Type B pancreatic cell (in vitro differentiated cells): Measurements from ENCODE around the gene ZNF506. TPM values are rescaled to one million over a fixed set of nuclear protein-coding genes. Genes with fewer than 3 reads are reported as not detected.
A peak's percentile ranks its signal among the peaks of the same experiment; 100 is the strongest.
"Not testable (repeated sequence)": the region's sequence is repeated elsewhere in the genome, so short reads cannot be mapped to it uniquely, and the experiment has no call there.

Source experiments
- DNase-seq: peaks from one replicate; pipeline ENCODE4 v3.0.0; 2021; ENCODE audit warnings: mixed read lengths; ENCODE audit not compliant: unreplicated experiment; ENCODE audit errors: extremely low spot score
- H3K27ac Mint-ChIP-seq: 2 replicates; pipeline ENCODE4 v1.8.0; 2021; ENCODE audit warnings: mild to moderate bottlenecking, mixed read lengths
- H3K27me3 Mint-ChIP-seq: 2 replicates; pipeline ENCODE4 v1.8.0; 2021; ENCODE audit warnings: mixed read lengths
- H3K36me3 Mint-ChIP-seq: 2 replicates; pipeline ENCODE4 v1.8.0; 2021; ENCODE audit warnings: mixed read lengths
- H3K4me1 Mint-ChIP-seq: one replicate; pipeline ENCODE4 v1.8.0; 2021; ENCODE audit warnings: mixed read lengths; ENCODE audit not compliant: unreplicated experiment
- H3K4me3 Mint-ChIP-seq: 2 replicates; pipeline ENCODE4 v1.8.0; 2021; ENCODE audit warnings: mild to moderate bottlenecking, mixed read lengths
- H3K9me3 Mint-ChIP-seq: 2 replicates; pipeline ENCODE4 v1.8.0; 2021; ENCODE audit warnings: mixed read lengths
- CTCF ChIP-seq: fragments of 200-600 bp; sonication (generic); conservative IDR thresholded peaks from 2 replicates; pipeline ENCODE4 v1.5.0; 2021; ENCODE audit warnings: antibody characterized with exemption, mild to moderate bottlenecking
- long read RNA-seq: library from polyadenylated mRNA; unstranded; transcript quantifications from one replicate; pipeline ENCODE4 v2.0.0, GENCODE V29; 2020
- total RNA-seq: library from RNA; stranded (reverse); gene quantifications from 2 replicates; pipeline ENCODE4 v1.2.1, GENCODE V29; 2021; ENCODE audit warnings: low replicate concordance

Gene ZNF506
- total RNA-seq, result 11.8 and 15.5 TPM in 2 replicates
- long read RNA-seq, transcript ZNF506-203 (4 exons, 1,424 nt), result major isoform, 7 of 12 reads
- long read RNA-seq, partial matches to known transcripts, result 0 of 12 reads
- long read RNA-seq, other reads (novel, unspliced or antisense), result 3 of 12 reads

- Mint-ChIP-seq H3K36me3 (peaks cover 24% of the 10 kb centered on the region), H3K9me3 (peaks cover 10% of the 10 kb centered on the region), H3K4me1 (no peaks in the 10 kb centered on the region), H3K27me3 (no peaks in the 10 kb centered on the region), H3K4me3 (peak within 1 kb of the TSS; percentile 96), H3K27ac (peak within 1 kb of the TSS; percentile 97)
- DNase-seq, result peak; percentile 83
- no peak for TF ChIP-seq CTCF
Measured at GRCh38 chr19:19821366-19821951, at the start of gene ZNF506. ZNF506 (minus strand) TSS chr19:19821750; CDS start chr19:19821603, 147 bp downstream.

DNA sequence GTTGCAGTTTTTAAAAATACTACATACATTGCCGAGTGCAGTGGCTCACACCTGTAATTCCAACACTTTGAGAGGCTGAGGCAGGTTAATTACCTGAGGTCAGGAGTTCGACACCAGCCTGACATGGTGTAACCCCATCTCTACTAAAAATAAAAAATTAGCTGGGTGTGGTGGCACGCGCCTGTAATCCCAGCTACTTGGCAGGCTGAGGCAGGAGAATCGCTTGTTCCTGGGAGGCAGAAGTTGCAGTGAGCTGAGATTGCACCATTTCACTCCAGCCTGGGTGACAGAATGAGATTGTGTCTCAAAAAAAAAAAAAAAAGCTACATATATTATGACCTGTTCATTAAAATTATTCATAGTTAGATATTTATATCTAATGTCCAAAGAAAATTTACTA, 48.5 kb upstream of the ZNF506 start:
- not testable (repeated sequence) for H3K4me1 Mint-ChIP-seq, H3K27me3 Mint-ChIP-seq, DNase-seq, H3K4me3 Mint-ChIP-seq, H3K27ac Mint-ChIP-seq
- H3K36me3 Mint-ChIP-seq, result peaks cover 62% of the 10 kb centered on the region
- H3K9me3 Mint-ChIP-seq, result peaks cover 12% of the 10 kb centered on the region

DNA sequence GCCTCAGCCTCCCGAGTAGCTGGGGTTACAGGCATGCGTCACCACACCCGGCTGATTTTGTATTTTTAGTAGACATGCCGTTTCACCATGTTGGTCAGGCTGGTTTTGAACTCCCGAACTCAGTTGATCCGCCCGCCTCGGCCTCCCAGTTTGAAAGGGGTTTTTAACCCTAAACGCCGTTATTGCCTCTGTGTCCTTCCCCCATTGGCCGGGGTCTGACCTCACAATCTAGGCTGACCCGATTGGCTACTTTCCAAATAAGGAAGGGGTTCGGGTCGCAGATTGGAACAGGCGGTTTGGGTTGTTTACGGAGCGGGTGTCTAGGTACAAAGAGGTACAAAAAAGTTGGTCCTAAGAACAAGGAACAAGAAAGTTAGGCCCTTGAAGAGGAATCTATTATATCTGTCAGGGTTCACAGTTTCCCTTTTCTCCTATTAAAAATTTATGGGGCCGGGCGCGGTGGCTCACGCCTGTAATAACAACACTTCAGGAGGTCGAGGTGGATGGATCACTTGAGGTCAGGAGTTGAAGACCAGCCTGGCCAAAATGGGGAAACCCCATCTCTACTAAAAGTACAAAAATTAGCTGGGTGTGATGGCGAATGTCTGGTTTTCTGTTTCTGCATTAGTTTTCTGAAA, 45.2 kb upstream of the ZNF506 start:
- DNase-seq, result no peak
- peak overlapping the region; percentile 100 for H3K27ac Mint-ChIP-seq
- H3K27me3 Mint-ChIP-seq, result no peaks in the 10 kb centered on the region
- no peak for TF ChIP-seq CTCF
- H3K9me3 Mint-ChIP-seq, result peaks cover 4% of the 10 kb centered on the region
- H3K4me3 Mint-ChIP-seq, result peak overlapping the region; percentile 100
- H3K36me3 Mint-ChIP-seq, result peaks cover 40% of the 10 kb centered on the region
- H3K4me1 Mint-ChIP-seq, result peaks cover 7% of the 10 kb centered on the region

DNA sequence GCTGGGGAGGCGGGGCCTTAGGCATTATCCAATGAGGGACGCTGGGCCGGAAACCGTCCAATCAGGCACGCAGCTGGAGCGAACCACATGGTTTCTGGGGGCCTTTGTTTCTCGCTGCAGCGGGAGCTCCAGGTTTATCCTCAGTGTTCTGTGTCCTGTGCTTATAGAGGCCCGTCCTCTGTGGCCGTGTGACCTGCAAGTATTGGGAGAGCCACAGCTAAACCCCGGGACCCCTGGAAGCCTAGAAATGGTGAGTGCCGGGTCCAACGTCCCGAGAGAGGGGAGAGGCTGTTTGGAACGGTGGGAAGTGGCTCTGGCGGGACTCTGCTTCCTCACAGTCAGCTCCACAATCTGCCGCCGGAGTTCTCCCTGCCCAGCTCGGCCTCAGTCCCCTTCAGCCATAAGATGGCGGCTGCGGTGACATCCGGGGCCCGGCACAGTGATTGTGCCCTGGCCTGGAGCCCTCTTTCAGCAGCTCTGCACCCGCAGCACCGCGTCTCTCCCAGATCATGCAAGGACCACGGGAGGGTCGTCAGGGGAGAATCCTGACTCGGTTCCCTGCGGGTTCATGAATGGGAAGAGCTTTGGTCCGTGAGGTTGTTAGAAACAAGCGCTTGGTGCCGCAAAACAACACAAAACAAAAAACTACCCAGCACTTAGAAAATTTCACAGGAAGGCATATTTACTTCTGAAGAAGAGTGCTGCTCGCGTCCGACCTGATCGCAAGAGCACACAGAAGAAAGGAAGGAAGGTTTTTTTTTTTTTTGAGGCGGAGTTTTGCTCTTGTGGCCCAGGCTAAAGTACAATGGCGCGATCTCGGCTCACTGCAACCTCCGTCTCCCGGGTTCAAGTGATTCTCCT, 44.4 kb upstream of the ZNF506 start, which contains the start of gene ZNF253:
TSS of gene ZNF253 (plus strand) at position 133 of the 861 bp plus-strand sequence. CDS start at position 248, 115 bp downstream.
- peaks cover 4% of the 10 kb centered on the region for H3K9me3 Mint-ChIP-seq

DNA sequence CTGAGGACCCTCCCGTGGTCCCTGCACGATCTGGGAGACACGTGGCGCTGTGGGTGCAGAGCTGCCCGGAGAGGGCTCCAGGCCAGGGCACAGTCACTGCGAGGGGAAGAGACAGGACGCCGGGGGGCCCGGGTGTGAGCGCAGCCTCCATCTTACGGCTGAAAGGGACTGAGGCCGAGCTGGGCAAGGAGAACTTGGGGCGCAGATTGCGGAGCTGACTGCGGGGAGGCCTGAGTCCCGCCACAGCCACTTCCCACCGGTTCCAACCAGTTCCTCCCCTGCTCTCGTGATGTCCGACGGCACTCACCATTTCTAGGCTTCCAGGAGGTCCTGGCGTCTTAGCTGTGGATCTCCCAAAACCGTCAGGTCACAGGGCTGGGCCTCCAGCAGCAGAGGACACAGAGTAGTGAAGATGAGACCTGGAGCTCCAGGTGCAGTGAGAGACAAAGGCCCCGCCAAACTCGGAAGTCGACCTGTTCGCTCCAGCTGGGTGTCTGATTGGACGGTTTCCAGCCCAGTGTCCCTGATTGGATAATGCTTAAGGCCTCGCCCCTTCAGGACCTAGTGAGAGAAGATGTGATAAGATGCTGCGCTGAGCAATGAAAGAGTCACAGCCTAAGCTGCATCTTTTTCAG, 39.3 kb upstream of the ZNF506 start:
- no peak for DNase-seq
- peak overlapping the region; percentile 73 for H3K4me3 Mint-ChIP-seq
- peaks cover 4% of the 10 kb centered on the region for H3K9me3 Mint-ChIP-seq
- H3K36me3 Mint-ChIP-seq, result peaks cover 8% of the 10 kb centered on the region
- no peaks in the 10 kb centered on the region for H3K4me1 Mint-ChIP-seq
- no peaks in the 10 kb centered on the region for H3K27me3 Mint-ChIP-seq
- peak overlapping the region; percentile 46 for H3K27ac Mint-ChIP-seq
- TF ChIP-seq CTCF, result no peak

More for the DNA sequence above, 44.4 kb upstream of the ZNF506 start, which contains the start of gene ZNF253:
- no peak for TF ChIP-seq CTCF
- Mint-ChIP-seq H3K4me1 (peaks cover 7% of the 10 kb centered on the region), H3K27me3 (no peaks in the 10 kb centered on the region), H3K27ac (peak within 1 kb of the TSS; percentile 100), H3K4me3 (peak within 1 kb of the TSS; percentile 100), H3K36me3 (peaks cover 34% of the 10 kb centered on the region)
- DNase-seq, result peak; percentile 96
